ENCODE results near the gene VRTN. TPM values are rescaled to one million over a fixed set of nuclear protein-coding genes. Genes with fewer than 3 reads are reported as not detected.

VRTN gene, protein sequence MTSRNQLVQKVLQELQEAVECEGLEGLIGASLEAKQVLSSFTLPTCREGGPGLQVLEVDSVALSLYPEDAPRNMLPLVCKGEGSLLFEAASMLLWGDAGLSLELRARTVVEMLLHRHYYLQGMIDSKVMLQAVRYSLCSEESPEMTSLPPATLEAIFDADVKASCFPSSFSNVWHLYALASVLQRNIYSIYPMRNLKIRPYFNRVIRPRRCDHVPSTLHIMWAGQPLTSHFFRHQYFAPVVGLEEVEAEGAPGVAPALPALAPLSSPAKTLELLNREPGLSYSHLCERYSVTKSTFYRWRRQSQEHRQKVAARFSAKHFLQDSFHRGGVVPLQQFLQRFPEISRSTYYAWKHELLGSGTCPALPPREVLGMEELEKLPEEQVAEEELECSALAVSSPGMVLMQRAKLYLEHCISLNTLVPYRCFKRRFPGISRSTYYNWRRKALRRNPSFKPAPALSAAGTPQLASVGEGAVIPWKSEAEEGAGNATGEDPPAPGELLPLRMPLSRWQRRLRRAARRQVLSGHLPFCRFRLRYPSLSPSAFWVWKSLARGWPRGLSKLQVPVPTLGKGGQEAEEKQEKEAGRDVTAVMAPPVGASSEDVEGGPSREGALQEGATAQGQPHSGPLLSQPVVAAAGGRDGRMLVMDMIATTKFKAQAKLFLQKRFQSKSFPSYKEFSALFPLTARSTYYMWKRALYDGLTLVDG
- total RNA-seq: not detected

DNA sequence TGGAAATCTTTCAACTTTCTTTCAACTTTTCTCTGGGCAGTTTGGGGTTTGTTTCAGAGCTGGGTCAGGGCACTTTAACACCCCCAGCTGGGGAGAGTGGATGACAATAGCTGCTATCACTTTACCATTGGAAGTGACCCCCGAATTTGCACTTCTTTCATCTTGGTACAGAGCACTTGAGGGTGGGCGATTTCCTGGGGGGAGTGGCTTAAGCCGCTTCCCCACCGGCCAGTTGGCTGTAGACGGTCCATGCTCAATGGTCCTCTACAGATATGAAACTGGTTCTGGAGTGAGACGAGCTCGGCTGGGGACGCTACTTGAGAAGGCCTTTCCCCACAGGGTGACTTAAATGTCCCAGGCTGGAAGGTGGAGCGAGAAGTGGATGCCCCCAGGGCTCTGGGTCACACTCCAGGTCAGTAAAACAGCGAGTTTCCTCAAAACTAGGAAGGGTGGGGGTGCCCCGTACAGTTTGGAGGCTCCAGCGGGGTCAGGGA is at the start of gene VRTN:
TSS of gene VRTN (plus strand) at position 231 of the 494 bp plus-strand sequence. CDS start 8,313 bp downstream, outside the sequence.

DNA sequence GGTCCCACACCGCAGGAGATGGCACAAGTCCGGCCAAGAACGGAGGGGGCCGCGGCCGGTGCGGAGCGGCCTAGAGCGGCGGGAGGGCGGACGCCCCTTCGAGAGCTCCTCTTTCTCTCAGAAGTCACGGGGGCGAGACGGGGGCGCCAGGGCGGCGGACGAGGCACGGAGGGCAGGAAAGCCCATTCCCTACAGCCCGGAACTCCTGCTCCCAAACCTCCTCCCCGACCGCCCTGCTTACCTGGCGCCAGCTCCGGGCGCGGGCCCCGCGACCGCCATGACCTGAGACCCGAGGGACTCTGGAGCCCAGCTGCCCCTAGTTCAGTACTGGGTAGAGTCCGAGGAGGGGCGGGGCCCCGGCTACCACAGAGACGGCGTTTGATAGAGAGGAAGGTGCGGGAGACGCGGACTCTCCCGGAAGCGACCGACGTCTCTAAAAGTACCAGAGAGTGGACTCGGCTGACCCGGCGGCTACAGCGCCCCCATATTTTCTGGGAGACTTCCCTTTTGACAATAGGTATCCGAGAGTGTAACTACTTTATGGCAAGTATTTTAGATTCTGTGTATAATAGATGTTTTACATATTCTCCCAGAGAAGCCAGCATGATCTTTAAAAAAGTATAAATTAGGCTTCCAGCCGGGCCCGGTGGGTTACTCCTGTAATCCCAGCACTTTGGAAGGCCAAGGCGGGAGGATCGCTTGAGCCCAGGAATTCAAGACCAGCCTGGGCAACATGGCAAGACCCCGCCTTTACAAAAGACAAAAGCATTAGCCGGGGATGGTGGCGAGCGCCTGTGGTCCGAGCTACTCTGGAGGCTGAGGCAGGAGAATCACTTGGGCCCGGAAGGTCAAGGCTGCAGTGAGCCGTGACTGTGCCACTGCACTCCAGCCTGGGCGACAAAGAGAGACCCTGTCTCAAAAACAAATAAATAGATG is 45.4 kb upstream of the VRTN start, which contains the start of gene ABCD4:
TSS of gene ABCD4 (minus strand) at position 301 of the 936 bp plus-strand sequence. CDS start at position 279, 22 bp downstream.

Other genes with a start within 250 kb of the VRTN start
- gene VSX2, start 109.0 kb upstream of the VRTN start, total RNA-seq: not detected
- 76.9 TPM for gene ABCD4, start 45.5 kb upstream of the VRTN start, total RNA-seq
- 0.06 TPM for gene SYNDIG1L, start 77.7 kb downstream of the VRTN start, total RNA-seq
- gene NPC2, start 144.8 kb downstream of the VRTN start, total RNA-seq: 288 TPM
- 22.9 TPM for gene ISCA2, start 145.3 kb downstream of the VRTN start, total RNA-seq